NCI-H526 (cell line): ENCODE measurements around the gene ZMYND11.
"Not testable (repeated sequence)": the region's sequence is repeated elsewhere in the genome, so short reads cannot be mapped to it uniquely, and the experiment has no call there.

Source experiments
- DNase-seq, 2 experiments: peaks; one replicate each; lab custom pipeline; 2025; lab: John Stamatoyannopoulos, UW

Gene ZMYND11

GRCh38 chr10:282294-283139 is 147.3 kb downstream of the ZMYND11 start:
- DNase-seq, result no peak

- no peak for DNase-seq
Observed at GRCh38 chr10:283140-283479, 147.9 kb downstream of the ZMYND11 start.

- DNase-seq, result no peak
Observed at GRCh38 chr10:283916-284356, 148.7 kb downstream of the ZMYND11 start.

GRCh38 chr10:285216-285615 is 150.0 kb downstream of the ZMYND11 start:
- DNase-seq, result no peak

GRCh38 chr10:287026-287709 is 151.9 kb downstream of the ZMYND11 start:
- DNase-seq, result no peak

GRCh38 chr10:287814-288213 is 152.6 kb downstream of the ZMYND11 start:
- DNase-seq, result no peak

GRCh38 chr10:288316-289200 is 153.3 kb downstream of the ZMYND11 start:
- DNase-seq, result no peak

GRCh38 chr10:289581-289980 is 154.3 kb downstream of the ZMYND11 start:
- no peak for DNase-seq

GRCh38 chr10:290026-290725 is 154.9 kb downstream of the ZMYND11 start:
- no peak for DNase-seq

GRCh38 chr10:293636-294035 is 158.4 kb downstream of the ZMYND11 start:
- no peak for DNase-seq

- DNase-seq, result no peak
Observed at GRCh38 chr10:297567-297966, 162.3 kb downstream of the ZMYND11 start.

GRCh38 chr10:298033-298432 is 162.8 kb downstream of the ZMYND11 start:
- DNase-seq, result no peak

GRCh38 chr10:299512-299911 is 164.3 kb downstream of the ZMYND11 start:
- no peak for DNase-seq

GRCh38 chr10:299969-300368 is 164.7 kb downstream of the ZMYND11 start:
- no peak for DNase-seq

- DNase-seq, result not testable (repeated sequence)
Observed at GRCh38 chr10:300580-300979, 165.3 kb downstream of the ZMYND11 start.

- no peak for DNase-seq
Observed at GRCh38 chr10:301536-301935, 166.3 kb downstream of the ZMYND11 start.
